Ishikawa (cell line): ENCODE measurements around the gene NNT.

Experiments used
- CEBPB ChIP-seq: IDR thresholded peaks from 2 replicates; pipeline ENCODE4 v1.6.1; 2012
- EGR1 ChIP-seq: IDR thresholded peaks from 2 replicates; pipeline ENCODE4 v1.6.1; 2012
- MAX ChIP-seq: IDR thresholded peaks from 2 replicates; pipeline ENCODE4 v1.6.1; 2012
- NFIC ChIP-seq: IDR thresholded peaks from 2 replicates; pipeline ENCODE4 v1.6.1; 2012
- REST ChIP-seq: IDR thresholded peaks from 2 replicates; pipeline ENCODE4 v1.6.1; 2012; ENCODE audit warnings: low read depth, mild to moderate bottlenecking
- YY1 ChIP-seq: IDR thresholded peaks from 2 replicates; pipeline ENCODE4 v1.6.1; 2012; ENCODE audit warnings: low read depth

DNA sequence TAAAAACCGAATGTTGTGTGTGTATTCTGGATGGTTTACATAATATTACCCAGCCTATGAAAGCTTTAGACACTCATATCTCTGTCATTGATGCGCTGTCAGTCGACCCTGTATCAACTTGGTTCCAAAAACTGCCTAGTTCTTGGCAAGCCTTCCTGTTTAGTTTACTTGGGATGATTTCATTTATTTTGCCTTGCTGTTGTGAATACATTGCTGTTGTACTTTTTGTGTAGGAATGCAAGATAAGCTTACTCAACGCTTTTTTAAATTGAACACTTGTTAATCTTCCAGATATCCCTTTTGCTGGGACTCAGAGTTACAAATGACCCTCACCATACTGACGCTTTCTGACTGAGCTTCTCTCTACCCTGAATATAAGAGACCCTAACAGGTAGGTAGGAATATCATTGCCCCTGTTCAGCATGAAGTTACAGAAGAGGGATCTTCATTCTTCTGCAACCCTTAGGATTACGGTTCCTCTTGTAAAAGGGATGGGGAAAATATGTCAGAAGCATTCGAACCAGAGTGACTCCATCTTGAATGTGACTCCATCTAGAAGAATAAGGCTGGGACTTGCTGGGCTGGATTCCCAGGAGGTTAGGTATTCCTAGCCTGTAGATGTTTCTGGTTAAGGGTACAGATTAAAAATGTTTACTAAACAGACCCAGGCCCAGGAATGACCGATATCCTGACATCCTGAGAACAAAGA is 32.4 kb upstream of the NNT start:
- no peak for TF ChIP-seq NFIC
- no peak for TF ChIP-seq REST
- TF ChIP-seq CEBPB = no peak
- TF ChIP-seq EGR1 = no peak
- no peak for TF ChIP-seq YY1
- TF ChIP-seq MAX = no peak
